GDM1 (cell line): ENCODE data around the gene GRAP2.

Experiments used
- DNase-seq: peaks from one replicate; lab custom pipeline; 2025; lab: John Stamatoyannopoulos, UW

Gene GRAP2

GRCh38 chr22:39995393-39996252, 94.7 kb downstream of the GRAP2 start:
- DNase-seq = no peak

GRCh38 chr22:39996732-39997131, 95.8 kb downstream of the GRAP2 start:
- no peak for DNase-seq

GRCh38 chr22:39997421-39997820, 96.5 kb downstream of the GRAP2 start:
- DNase-seq = no peak

GRCh38 chr22:39997939-39998726, 97.2 kb downstream of the GRAP2 start:
- no peak for DNase-seq

GRCh38 chr22:39999144-39999757, 98.4 kb downstream of the GRAP2 start:
- DNase-seq = no peak

- DNase-seq = no peak
These were observed 99.3 kb downstream of the GRAP2 start for GRCh38 chr22:40000171-40000570.

- DNase-seq = no peak
These were observed 100.2 kb downstream of the GRAP2 start for GRCh38 chr22:40001106-40001505.

GRCh38 chr22:40001800-40002577, 101.1 kb downstream of the GRAP2 start:
- no peak for DNase-seq

GRCh38 chr22:40002935-40003715, 102.2 kb downstream of the GRAP2 start:
- no peak for DNase-seq

- DNase-seq = no peak
These were observed 104.0 kb downstream of the GRAP2 start for GRCh38 chr22:40004836-40005235.

GRCh38 chr22:40006641-40007040, 105.8 kb downstream of the GRAP2 start:
- no peak for DNase-seq

- DNase-seq = no peak
These were observed 107.2 kb downstream of the GRAP2 start for GRCh38 chr22:40007853-40008710.

GRCh38 chr22:40008726-40009291, 107.9 kb downstream of the GRAP2 start:
- no peak for DNase-seq

GRCh38 chr22:40009292-40009774, 108.4 kb downstream of the GRAP2 start:
- DNase-seq = no peak

GRCh38 chr22:40009951-40010671, 109.2 kb downstream of the GRAP2 start:
- DNase-seq = no peak

GRCh38 chr22:40010746-40011145, 109.9 kb downstream of the GRAP2 start:
- no peak for DNase-seq

- DNase-seq = no peak
These were observed 113.9 kb downstream of the GRAP2 start for GRCh38 chr22:40014667-40015248.

- no peak for DNase-seq
These were observed 114.6 kb downstream of the GRAP2 start for GRCh38 chr22:40015358-40015976.
